ENCODE measurements around the gene KCNIP1.
"Not testable (repeated sequence)": the region's sequence is repeated elsewhere in the genome, so short reads cannot be mapped to it uniquely, and the experiment has no call there.

KCNIP1 gene

GRCh38 chr5:170761048-170761707 lies 257.4 kb downstream of the KCNIP1 start:
- Mint-ChIP-seq H3K4me3 (no peak overlapping the region), H3K36me3 (ENCODE audit: low read depth) (no peaks in the 10 kb centered on the region), H3K27me3 (ENCODE audit: low read depth) (peaks cover 20% of the 10 kb centered on the region), H3K4me1 (peaks cover 15% of the 10 kb centered on the region), H3K9me3 (no peaks in the 10 kb centered on the region), H3K27ac (peak overlapping the region in 1 of 3 experiments; percentile 0)
- no peak for TF ChIP-seq CTCF (IDR thresholded peaks at IDR 0.05; ENCODE audit: unreplicated experiment in 3 of 3)

GRCh38 chr5:170761708-170762066 lies 257.9 kb downstream of the KCNIP1 start:
- TF ChIP-seq CTCF (IDR thresholded peaks at IDR 0.05; ENCODE audit: unreplicated experiment in 3 of 3) = no peak
- H3K36me3 Mint-ChIP-seq (ENCODE audit: low read depth) = no peaks in the 10 kb centered on the region
- peaks cover 20% of the 10 kb centered on the region for H3K27me3 Mint-ChIP-seq (ENCODE audit: low read depth)
- no peaks in the 10 kb centered on the region for H3K9me3 Mint-ChIP-seq
- H3K27ac Mint-ChIP-seq = no peak overlapping the region
- H3K4me3 Mint-ChIP-seq = no peak overlapping the region
- peaks cover 15% of the 10 kb centered on the region for H3K4me1 Mint-ChIP-seq

GRCh38 chr5:170762298-170762697 lies 258.5 kb downstream of the KCNIP1 start:
- not testable (repeated sequence) for H3K9me3 Mint-ChIP-seq; H3K36me3 Mint-ChIP-seq (ENCODE audit: low read depth); H3K4me1 Mint-ChIP-seq; H3K27ac Mint-ChIP-seq; H3K4me3 Mint-ChIP-seq
- peaks cover 20% of the 10 kb centered on the region for H3K27me3 Mint-ChIP-seq (ENCODE audit: low read depth)

- not testable (repeated sequence) for H3K4me1 Mint-ChIP-seq; H3K9me3 Mint-ChIP-seq; H3K36me3 Mint-ChIP-seq (ENCODE audit: low read depth); H3K4me3 Mint-ChIP-seq; H3K27ac Mint-ChIP-seq
- peaks cover 22% of the 10 kb centered on the region for H3K27me3 Mint-ChIP-seq (ENCODE audit: low read depth)
Measured at GRCh38 chr5:170765868-170766267, 262.0 kb downstream of the KCNIP1 start.

- Mint-ChIP-seq H3K36me3 (ENCODE audit: low read depth) (no peaks in the 10 kb centered on the region), H3K4me1 (peaks cover 6% of the 10 kb centered on the region), H3K4me3 (no peak overlapping the region), H3K9me3 (no peaks in the 10 kb centered on the region), H3K27ac (no peak overlapping the region), H3K27me3 (ENCODE audit: low read depth) (peaks cover 44% of the 10 kb centered on the region)
- no peak for TF ChIP-seq CTCF (IDR thresholded peaks at IDR 0.05; ENCODE audit: unreplicated experiment in 3 of 3)
Measured at GRCh38 chr5:170769246-170769645, 265.4 kb downstream of the KCNIP1 start.

GRCh38 chr5:170769898-170770416 lies 266.1 kb downstream of the KCNIP1 start:
- TF ChIP-seq CTCF (IDR thresholded peaks at IDR 0.05; ENCODE audit: unreplicated experiment in 3 of 3) = no peak
- Mint-ChIP-seq H3K36me3 (ENCODE audit: low read depth) (no peaks in the 10 kb centered on the region), H3K27ac (no peak overlapping the region), H3K9me3 (no peaks in the 10 kb centered on the region), H3K4me1 (peaks cover 6% of the 10 kb centered on the region), H3K27me3 (ENCODE audit: low read depth) (peaks cover 44% of the 10 kb centered on the region), H3K4me3 (no peak overlapping the region)

GRCh38 chr5:170771496-170771895 lies 267.7 kb downstream of the KCNIP1 start:
- Mint-ChIP-seq H3K27ac (no peak overlapping the region), H3K36me3 (ENCODE audit: low read depth) (no peaks in the 10 kb centered on the region)
- TF ChIP-seq CTCF (IDR thresholded peaks at IDR 0.05; ENCODE audit: unreplicated experiment in 3 of 3) = no peak

More at GRCh38 chr5:170771496-170771895, 267.7 kb downstream of the KCNIP1 start:
- Mint-ChIP-seq H3K4me3 (no peak overlapping the region), H3K27me3 (ENCODE audit: low read depth) (peaks cover 44% of the 10 kb centered on the region), H3K4me1 (peaks cover 6% of the 10 kb centered on the region), H3K9me3 (no peaks in the 10 kb centered on the region)
